Spleen (tissue), 11 donors: ENCODE results near the gene UBTF. TPM values are rescaled to one million over a fixed set of nuclear protein-coding genes. Genes with fewer than 3 reads are reported as not detected.
A peak's percentile ranks its signal among the peaks of the same experiment; 100 is the strongest.

Experiments
- DNase-seq: peaks from one replicate; pipeline ENCODE4 v3.0.0-alpha.2; 2020
- H3K27ac ChIP-seq, 8 donors: fragments of 200-600 bp; sonication (generic) in 7 of 8; 1 replicate in 4 of 8; 2 replicates in 4 of 8; pipeline versions ENCODE4 v1.5.0 to v1.8.0; 2016 to 2021; ENCODE audit warnings: inconsistent platforms in 4 of 8, mild to moderate bottlenecking in 4 of 8, moderate library complexity in 1 of 8
- H3K27me3 ChIP-seq, 7 donors: fragments of 200-600 bp; sonication (generic) in 6 of 7; replicated peaks in 1 of 7; 1 replicate in 4 of 7; 2 replicates in 3 of 7; pipeline versions ENCODE4 v1.5.0 to v1.8.0; 2016 to 2021; ENCODE audit warnings: inconsistent platforms in 3 of 7, mild to moderate bottlenecking in 1 of 7
- H3K36me3 ChIP-seq, 6 donors: fragments of 200-600 bp; sonication (generic) in 5 of 6; 1 replicate in 4 of 6; 2 replicates in 2 of 6; pipeline versions ENCODE4 v1.5.0 to v1.8.0; 2016 to 2021; ENCODE audit warnings: inconsistent platforms in 2 of 6
- H3K4me1 ChIP-seq, 6 donors: fragments of 200-600 bp; sonication (generic) in 5 of 6; 1 replicate in 3 of 6; 2 replicates in 3 of 6; pipeline versions ENCODE4 v1.5.0 to v1.8.0; 2016 to 2021; ENCODE audit warnings: inconsistent platforms in 3 of 6
- H3K4me3 ChIP-seq, 8 donors: fragments of 200-600 bp; sonication (generic) in 7 of 8; 1 replicate in 4 of 8; 2 replicates in 4 of 8; pipeline versions ENCODE4 v1.5.0 to v1.8.0; 2016 to 2021; ENCODE audit warnings: inconsistent platforms in 4 of 8, mild to moderate bottlenecking in 4 of 8, moderate library complexity in 2 of 8
- H3K9me3 ChIP-seq, 8 donors: fragments of 200-600 bp; sonication (generic) in 7 of 8; 1 replicate in 4 of 8; 2 replicates in 4 of 8; pipeline versions ENCODE4 v1.5.0 to v1.8.0; 2016 to 2021; ENCODE audit warnings: inconsistent platforms in 4 of 8
- POLR2A ChIP-seq, 3 donors: fragments of 450-650 bp; IDR thresholded peaks; one replicate each; pipeline ENCODE4 v1.5.1; 2017; ENCODE audit warnings: antibody characterized with exemption in 3 of 3, mild to moderate bottlenecking in 1 of 3
- POLR2AphosphoS5 ChIP-seq, 3 donors: sonication (generic); formaldehyde crosslinking; IDR thresholded peaks; one replicate each; pipeline ENCODE4 v1.5.1; 2017; ENCODE audit warnings: antibody characterized with exemption in 3 of 3
- WGBS, 5 donors: extraction: QIAGEN DNeasy Blood & Tissue Kit in 3 of 5; methylation state at CpG; one replicate each; pipeline versions ENCODE4 v1.1.5 to v1.1.7; 2013 to 2018; 5-methylcytosine and 5-hydroxymethylcytosine counted together
- intact Hi-C: fragments of 100-400 bp; cut with DNase I; formaldehyde crosslinking; loops from one replicate; pipeline ENCODE4 v1.15.0; 2023; ENCODE audit warnings: low total_unique reads
- polyA plus RNA-seq, 3 donors: library from polyadenylated mRNA; stranded (reverse); fragments of 200-250 nt; gene quantifications; one replicate each; pipeline ENCODE4 v1.2.1, GENCODE V29; 2013
- total RNA-seq, 7 donors: library from RNA; depleted of rRNA in 3 of 7; stranded (reverse); fragments of >200 nt in 3 of 7; fragmentation: NEBNext Ultra II Directional in 4 of 7; extraction: Animal tissue kit (Norgen Biotek cat#: 25700) in 4 of 7; gene quantifications; one replicate each; pipeline versions ENCODE4 v1.1.0 to v1.2.1, GENCODE V29; 2016 to 2021
- TF ChIP-seq, protein P1 (sequence below), 11 experiments: fragments of 200-600 bp in 7 of 11; fragments of 450-650 bp in 4 of 11; sonication (generic) in 4 of 11; IDR thresholded peaks in 8 of 11; conservative IDR thresholded peaks in 3 of 11; 1 replicate in 7 of 11; 2 replicates in 4 of 11; pipeline versions ENCODE4 v1.4.0 to v1.8.0; 2016 to 2021; ENCODE audit warnings: antibody characterized with exemption in 11 of 11, inconsistent platforms in 4 of 11, mild to moderate bottlenecking in 1 of 11
- donor health status: healthy with polysubstance abuse.
- donor health status: DM: no; HTN: no; CAD: no; lungs with moderate emphysema.
- donor health status: DM: no; HTN: no; CAD: no.
- donor health status: Bipolar disorder and iron deficiency.
- donor health status: healthy.
- donor health status: DM: no; HTN: no; CAD: no.
- donor health status: DM: yes; HTN: yes; CAD: no.

Gene UBTF
- total and polyA plus RNA-seq, 10 donors = 43.2 to 113 (median 89.2) TPM

- no peaks in the 10 kb centered on the region for H3K9me3 ChIP-seq
- no peak for DNase-seq
- intact Hi-C loops = loop anchor here (10.0 kb wide), 1 partner anchor 53 kb away; no protein-coding TSS in a partner anchor
- peaks cover 23 to 47% (median 40%) of the 10 kb centered on the region in 6 donors for H3K4me1 ChIP-seq
- peak overlapping the region; percentile 75 to 96 (median 87) for H3K4me3 ChIP-seq
- no peaks in the 10 kb centered on the region for H3K27me3 ChIP-seq
- 1% methylated on average over 17 of the region's 17 CpGs for WGBS, 5 donors
- peak overlapping the region; percentile 97 to 100 (median 99) for H3K27ac ChIP-seq
- TF ChIP-seq POLR2AphosphoS5 (IDR thresholded peaks at IDR 0.05) = no peak
- TF ChIP-seq POLR2A (IDR thresholded peaks at IDR 0.05) = no peak
- TF ChIP-seq, protein P1, sequence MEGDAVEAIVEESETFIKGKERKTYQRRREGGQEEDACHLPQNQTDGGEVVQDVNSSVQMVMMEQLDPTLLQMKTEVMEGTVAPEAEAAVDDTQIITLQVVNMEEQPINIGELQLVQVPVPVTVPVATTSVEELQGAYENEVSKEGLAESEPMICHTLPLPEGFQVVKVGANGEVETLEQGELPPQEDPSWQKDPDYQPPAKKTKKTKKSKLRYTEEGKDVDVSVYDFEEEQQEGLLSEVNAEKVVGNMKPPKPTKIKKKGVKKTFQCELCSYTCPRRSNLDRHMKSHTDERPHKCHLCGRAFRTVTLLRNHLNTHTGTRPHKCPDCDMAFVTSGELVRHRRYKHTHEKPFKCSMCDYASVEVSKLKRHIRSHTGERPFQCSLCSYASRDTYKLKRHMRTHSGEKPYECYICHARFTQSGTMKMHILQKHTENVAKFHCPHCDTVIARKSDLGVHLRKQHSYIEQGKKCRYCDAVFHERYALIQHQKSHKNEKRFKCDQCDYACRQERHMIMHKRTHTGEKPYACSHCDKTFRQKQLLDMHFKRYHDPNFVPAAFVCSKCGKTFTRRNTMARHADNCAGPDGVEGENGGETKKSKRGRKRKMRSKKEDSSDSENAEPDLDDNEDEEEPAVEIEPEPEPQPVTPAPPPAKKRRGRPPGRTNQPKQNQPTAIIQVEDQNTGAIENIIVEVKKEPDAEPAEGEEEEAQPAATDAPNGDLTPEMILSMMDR (IDR thresholded peaks at IDR 0.05 in 8 of 11, conservative IDR thresholded peaks at IDR 0.05 in 3 of 11) = no peak
- H3K36me3 ChIP-seq = peaks cover 0 to 10% (median under 1%) of the 10 kb centered on the region in 6 donors
These were observed 2.3 kb upstream of the UBTF start for GRCh38 chr17:44221862-44222111.

DNA sequence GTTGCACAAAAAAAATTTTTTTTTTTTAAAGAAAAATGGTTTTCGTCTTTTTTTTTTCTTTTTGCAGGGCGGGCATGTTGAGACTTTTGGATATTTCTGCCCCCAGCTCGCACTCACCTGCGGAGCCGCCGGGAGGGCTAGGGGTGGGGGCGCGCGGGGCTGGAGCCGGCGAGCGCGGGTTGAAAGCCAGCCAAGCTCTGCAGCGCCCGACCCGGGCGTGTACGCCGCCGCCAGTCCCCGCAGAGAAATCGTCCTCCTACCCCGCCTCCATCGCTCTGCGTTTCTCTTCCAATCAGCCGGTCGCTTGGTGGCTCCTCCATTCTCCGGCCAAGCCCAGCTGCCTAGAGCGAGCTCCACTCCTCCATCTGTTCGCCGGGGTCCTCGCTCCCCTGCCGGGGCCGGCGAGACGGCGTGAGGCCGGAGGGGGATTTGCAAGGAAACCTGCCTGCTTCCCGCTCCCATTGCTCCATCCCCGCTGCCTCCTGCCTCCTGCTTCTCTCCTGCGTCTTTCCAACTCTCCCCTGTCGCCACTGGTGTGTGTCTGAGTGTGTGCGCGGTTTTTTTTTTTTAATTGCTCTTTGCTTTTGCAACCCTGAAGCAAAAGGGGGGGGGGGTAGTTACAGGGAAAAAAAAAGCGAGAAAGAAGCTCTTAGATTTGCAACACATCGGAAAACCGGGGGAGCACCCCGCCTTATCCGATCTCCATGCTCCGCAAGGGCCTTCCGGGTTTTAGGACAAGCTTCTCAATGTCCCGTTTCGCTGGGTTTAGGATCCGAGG, 1.8 kb upstream of the UBTF start:
- Histone ChIP-seq H3K27me3 (no peaks in the 10 kb centered on the region), H3K4me3 (peak overlapping the region; percentile 75 to 96 (median 87)), H3K27ac (peak overlapping the region; percentile 97 to 100 (median 99)), H3K36me3 (peaks cover 0 to 15% (median 4%) of the 10 kb centered on the region in 6 donors), H3K4me1 (peaks cover 28 to 52% (median 45%) of the 10 kb centered on the region in 6 donors), H3K9me3 (no peaks in the 10 kb centered on the region)
- intact Hi-C loops = loop anchor here (10.0 kb wide), 1 partner anchor 54 kb away; no protein-coding TSS in a partner anchor
- TF ChIP-seq, protein P1 (IDR thresholded peaks at IDR 0.05 in 8 of 11, conservative IDR thresholded peaks at IDR 0.05 in 3 of 11) = peak in 3 of 11 experiments; percentile 5 to 17 (median 15)
- peak; percentile 61 to 79 (median 76) for TF ChIP-seq POLR2AphosphoS5 (IDR thresholded peaks at IDR 0.05)
- TF ChIP-seq POLR2A (IDR thresholded peaks at IDR 0.05) = no peak
- WGBS, 5 donors = 0 to 1% (median 1%) methylated on average over 53 to 54 of the region's 54 CpGs
- peak; percentile 93 for DNase-seq

- TF ChIP-seq POLR2AphosphoS5 (IDR thresholded peaks at IDR 0.05) (peak; percentile 26 to 69 (median 44)), POLR2A (IDR thresholded peaks at IDR 0.05) (no peak)
- TF ChIP-seq, protein P1 (IDR thresholded peaks at IDR 0.05 in 8 of 11, conservative IDR thresholded peaks at IDR 0.05 in 3 of 11) = no peak
- 0 to 2% (median 0%) methylated on average over 42 to 108 of the region's 108 CpGs for WGBS, 5 donors
- intact Hi-C loops = loop anchor here (10.0 kb wide), 1 partner anchor 54 kb away; no protein-coding TSS in a partner anchor
- H3K36me3 ChIP-seq = peaks cover 0 to 23% (median 13%) of the 10 kb centered on the region in 6 donors
- H3K27ac ChIP-seq = peak overlapping the region; percentile 97 to 100 (median 99)
- peak; percentile 92 for DNase-seq
- peak overlapping the region; percentile 75 to 96 (median 87) for H3K4me3 ChIP-seq
- peaks cover 28 to 60% (median 53%) of the 10 kb centered on the region in 6 donors for H3K4me1 ChIP-seq
- no peaks in the 10 kb centered on the region for H3K27me3 ChIP-seq
- H3K9me3 ChIP-seq = no peaks in the 10 kb centered on the region
These were observed 973 bp upstream of the UBTF start for GRCh38 chr17:44220213-44221083.
